ENCODE data around the gene KLHL40. TPM values are rescaled to one million over a fixed set of nuclear protein-coding genes. Genes with fewer than 3 reads are reported as not detected.

KLHL40 gene
- total RNA-seq, 1 donor from 2014 or later, result not detected

GRCh38 chr3:42702982-42703694, 17.8 kb downstream of the KLHL40 start:
- no peak for DNase-seq (ENCODE audit: low read depth)

GRCh38 chr3:42703695-42704025, 18.3 kb downstream of the KLHL40 start:
- no peak for DNase-seq (ENCODE audit: low read depth)

DNA sequence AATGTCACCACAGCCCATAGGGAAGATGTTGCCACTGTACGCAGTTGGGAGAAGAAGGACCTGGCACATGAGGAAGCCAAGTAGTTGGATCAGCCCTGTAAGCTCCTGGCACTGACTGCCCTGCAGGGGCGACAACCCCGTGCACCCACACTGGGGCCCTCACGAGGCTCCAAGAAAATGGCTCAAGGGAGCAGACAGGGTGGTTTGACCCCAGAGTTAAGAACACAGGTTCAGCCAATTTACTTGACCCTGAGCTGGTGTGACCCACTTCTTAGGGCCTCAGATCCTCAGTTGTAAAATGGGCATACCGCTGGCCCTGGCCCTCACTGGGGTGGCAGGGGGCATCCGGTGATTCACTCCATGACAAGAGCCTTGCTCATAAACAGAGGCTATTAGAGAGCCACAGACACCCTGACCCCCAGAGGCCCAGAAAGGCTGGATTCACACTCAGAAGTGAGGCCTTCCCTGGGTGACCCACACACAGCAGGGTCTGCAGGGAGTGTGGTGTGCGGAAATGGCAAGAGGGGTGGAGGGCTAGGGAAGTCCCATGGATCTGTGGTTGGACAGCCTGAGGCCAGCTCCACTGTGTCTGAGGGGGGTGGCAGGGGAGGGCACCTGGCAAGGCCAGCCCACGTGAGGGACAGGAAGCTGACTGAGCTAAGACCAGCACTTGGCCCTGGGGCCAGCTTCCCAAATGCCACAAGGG, 19.0 kb downstream of the KLHL40 start:
- DNase-seq (ENCODE audit: low read depth), result no peak

GRCh38 chr3:42705058-42705767, 19.9 kb downstream of the KLHL40 start:
- no peak for DNase-seq (ENCODE audit: low read depth)

DNA sequence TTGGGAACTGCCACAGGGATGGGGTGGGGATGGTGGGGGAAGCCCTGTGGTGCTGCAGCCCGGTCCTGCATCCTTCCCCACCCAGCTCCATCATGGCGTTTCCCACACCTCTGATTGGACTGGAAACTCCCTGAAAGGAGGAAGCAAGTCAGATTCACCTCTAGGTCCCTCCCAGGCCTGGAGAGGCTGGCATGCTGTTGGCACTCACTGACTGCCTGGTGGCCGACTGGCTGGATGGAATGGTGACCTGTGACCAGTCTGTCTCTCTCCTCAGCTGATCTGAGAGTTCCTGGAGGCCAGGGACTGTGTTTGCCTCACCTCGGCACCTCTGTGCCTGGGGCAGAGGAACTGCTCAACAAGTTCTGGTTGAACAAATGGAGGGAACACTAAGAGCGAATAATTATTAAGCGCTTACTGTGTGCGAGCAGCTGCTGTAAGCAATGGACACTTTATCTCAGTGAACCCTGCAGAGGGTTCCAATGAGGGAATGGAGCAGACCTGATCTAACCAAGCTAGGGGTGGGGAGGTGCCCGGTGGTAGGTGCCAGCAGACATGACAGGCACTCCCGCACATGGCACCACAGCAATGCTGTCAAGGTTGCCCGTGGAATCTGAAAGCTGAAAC, 20.7 kb downstream of the KLHL40 start:
- DNase-seq (ENCODE audit: low read depth), result no peak

- DNase-seq (ENCODE audit: low read depth), result no peak
These were observed 21.6 kb downstream of the KLHL40 start for GRCh38 chr3:42706721-42707619.

DNA sequence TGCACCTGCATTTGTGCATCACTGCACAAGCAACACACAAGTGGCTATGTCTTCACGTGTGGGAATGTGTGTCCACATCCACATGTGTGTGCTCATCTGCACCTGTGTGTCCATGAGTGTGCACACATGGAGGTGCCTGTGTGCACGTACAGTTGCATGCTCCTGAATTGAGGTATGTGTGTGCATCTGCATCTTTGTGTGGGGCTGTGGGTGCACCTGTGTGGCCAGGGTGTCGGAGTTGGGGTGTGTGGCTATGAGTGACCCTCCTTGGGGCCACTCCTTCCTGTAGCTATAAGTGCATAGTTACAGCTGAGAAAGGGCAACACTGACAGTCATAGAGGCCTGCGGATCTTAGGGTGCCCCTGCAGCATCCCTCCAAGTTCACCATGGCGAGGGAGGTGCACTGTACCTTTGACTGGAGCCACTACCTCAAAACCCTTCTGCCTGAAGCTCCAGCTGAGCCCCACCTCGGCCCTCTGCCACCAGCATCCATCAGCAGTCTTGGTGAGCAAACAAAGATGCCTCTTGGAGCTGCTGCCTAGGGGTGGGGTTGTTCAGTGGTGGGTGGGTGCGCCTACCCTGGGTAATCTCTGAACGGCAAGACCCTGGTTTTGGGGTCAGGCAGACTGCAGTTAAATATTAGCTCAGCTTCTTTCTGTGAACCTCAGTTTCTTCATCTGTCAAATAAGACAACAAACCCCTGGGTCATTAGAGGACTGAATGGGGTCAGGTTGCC, 22.5 kb downstream of the KLHL40 start:
- no peak for DNase-seq (ENCODE audit: low read depth)

GRCh38 chr3:42708611-42709151, 23.3 kb downstream of the KLHL40 start:
- no peak for DNase-seq (ENCODE audit: low read depth)

DNA sequence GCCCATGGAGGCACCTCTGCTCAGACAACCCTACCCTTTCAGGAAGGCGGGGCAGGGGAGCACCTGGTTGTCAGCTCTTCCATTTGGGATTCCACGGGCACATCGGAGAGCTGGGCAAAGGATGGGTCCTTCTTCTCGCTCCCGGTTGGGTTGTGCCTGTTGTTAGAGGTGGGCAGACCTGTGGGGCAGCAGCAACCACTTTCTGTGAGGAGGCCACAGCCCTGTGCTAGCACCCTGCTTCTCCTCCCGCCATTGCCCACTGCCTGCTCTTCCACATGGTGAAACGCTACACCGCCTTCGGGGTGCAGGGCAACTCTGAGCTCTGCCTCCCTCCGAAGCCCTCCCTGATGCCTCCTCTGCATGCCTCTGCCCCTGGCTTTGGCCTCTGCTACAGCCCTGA, 24.3 kb downstream of the KLHL40 start:
- DNase-seq (ENCODE audit: low read depth), result no peak

- DNase-seq (ENCODE audit: low read depth), result no peak
These were observed 25.1 kb downstream of the KLHL40 start for GRCh38 chr3:42710323-42711021.

- DNase-seq (ENCODE audit: low read depth), result no peak
These were observed 26.4 kb downstream of the KLHL40 start for GRCh38 chr3:42711491-42712343.

DNA sequence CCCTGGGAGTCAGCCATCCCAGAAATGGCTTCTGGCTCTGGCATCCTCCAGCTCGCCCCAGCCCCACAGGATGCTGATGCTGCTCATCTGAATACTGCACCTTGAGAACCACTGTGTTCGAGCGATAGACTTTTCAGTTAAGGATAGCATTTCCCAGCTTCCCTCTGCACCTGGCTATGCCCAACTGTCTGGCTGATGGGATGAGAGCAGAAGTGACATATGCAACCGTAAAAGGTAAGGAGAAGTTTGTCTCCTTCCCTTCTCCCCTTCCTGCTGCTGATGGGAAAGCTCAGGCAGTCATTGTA, 27.0 kb downstream of the KLHL40 start:
- DNase-seq (ENCODE audit: low read depth), result no peak

DNA sequence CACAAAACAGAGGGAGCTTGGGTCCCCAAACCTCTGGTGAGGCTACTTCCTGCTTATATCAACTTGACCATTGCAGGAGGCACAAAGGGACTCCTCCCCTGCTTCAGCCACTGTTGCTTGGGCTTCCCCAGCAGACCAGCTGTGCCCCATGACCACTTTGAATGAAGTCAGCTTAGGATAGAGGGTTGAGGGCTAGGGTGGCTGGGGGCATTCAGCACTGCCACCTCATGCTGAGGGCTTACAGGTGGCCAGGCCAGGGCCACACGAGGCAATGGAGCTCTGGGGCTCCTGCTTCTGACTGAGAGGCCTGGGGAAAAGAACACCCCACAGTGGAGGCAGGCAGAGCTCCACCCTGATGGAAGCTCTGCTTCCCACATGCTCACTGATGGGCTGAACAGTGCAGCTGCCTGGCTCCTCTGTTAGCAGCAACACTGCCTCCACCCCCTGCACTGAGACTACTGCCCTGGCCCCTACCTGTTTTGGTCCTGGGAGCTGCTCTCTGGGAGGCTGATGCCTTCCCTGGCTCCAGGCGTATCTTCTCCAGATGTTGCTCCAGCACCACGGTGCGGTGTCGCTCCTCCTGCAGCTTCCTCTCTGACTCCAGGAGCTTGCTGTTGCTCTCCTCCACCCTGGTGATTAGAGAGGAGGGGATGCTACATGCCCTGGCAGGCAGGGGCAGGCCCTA, 27.5 kb downstream of the KLHL40 start:
- DNase-seq (ENCODE audit: low read depth), result no peak

- DNase-seq (ENCODE audit: low read depth), result no peak
These were observed 28.4 kb downstream of the KLHL40 start for GRCh38 chr3:42713747-42714146.

- DNase-seq (ENCODE audit: low read depth), result no peak
These were observed 29.0 kb downstream of the KLHL40 start for GRCh38 chr3:42714171-42714852.

DNA sequence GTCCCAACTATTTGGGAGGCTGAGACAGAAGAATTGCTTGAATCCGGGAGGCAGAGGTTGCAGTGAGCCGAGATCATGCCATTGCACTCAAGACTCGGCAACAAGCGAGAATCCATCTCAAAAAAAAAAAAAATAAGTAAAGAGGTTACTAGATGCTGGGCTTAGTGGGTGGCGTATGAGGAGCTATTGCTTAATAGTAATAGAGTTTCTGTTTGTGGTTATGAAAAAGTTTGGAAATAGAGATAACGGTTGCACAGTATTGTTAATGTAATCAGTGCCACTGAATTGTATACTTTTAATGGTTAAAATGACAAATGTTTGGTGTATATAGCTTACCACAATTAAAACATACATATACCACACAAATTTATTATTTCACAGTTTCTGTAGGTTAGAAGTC, 32.0 kb downstream of the KLHL40 start:
- DNase-seq (ENCODE audit: low read depth), result no peak

DNA sequence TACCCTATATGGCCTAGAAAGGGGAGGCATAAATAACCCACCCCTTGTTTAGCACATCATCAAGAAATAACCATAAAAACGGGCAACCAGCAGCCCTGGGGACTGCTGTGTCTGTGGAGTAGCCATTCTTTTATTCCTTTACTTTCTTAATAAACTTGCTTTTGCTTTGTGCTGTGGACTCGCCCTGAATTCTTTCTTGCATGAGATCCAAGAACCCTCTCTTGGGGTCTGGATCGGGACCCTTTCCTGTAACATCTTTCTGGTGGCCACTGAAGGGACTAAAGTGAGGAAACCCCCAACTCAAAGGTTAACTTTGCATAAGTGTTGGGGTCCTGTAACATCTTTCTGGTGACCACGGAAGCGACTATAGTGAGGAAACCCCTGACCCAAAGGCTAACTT, 33.0 kb downstream of the KLHL40 start:
- DNase-seq (ENCODE audit: low read depth), result no peak

GRCh38 chr3:42719002-42719401, 33.7 kb downstream of the KLHL40 start:
- DNase-seq (ENCODE audit: low read depth), result no peak

Data from renal cortical epithelial cell (primary cell).